Epithelial cell of prostate (primary cell): Measurements from ENCODE around the gene ZNRF3.
"Not testable (repeated sequence)": the region's sequence is repeated elsewhere in the genome, so short reads cannot be mapped to it uniquely, and the experiment has no call there.

Source experiments
- DNase-seq: peaks from one replicate; pipeline ENCODE4 v3.0.0-alpha.2; 2011; ENCODE audit warnings: low read depth, low spot score
- H3K27ac ChIP-seq: fragments of 450-650 bp; 2 replicates; pipeline ENCODE4 v1.5.1; 2017; ENCODE audit warnings: mild to moderate bottlenecking

ZNRF3 gene

GRCh38 chr22:28905256-28905832, 22.0 kb downstream of the ZNRF3 start:
- H3K27ac ChIP-seq: no peak overlapping the region

GRCh38 chr22:28906312-28906711, 22.9 kb downstream of the ZNRF3 start:
- no peak overlapping the region for H3K27ac ChIP-seq
- DNase-seq: no peak

More at GRCh38 chr22:28905256-28905832, 22.0 kb downstream of the ZNRF3 start:
- DNase-seq: no peak

GRCh38 chr22:28907311-28908008, 24.1 kb downstream of the ZNRF3 start:
- DNase-seq: no peak
- H3K27ac ChIP-seq: no peak overlapping the region

- not testable (repeated sequence) for H3K27ac ChIP-seq, DNase-seq
These were observed 25.4 kb downstream of the ZNRF3 start for GRCh38 chr22:28908810-28909209.

- no peak for DNase-seq
- no peak overlapping the region for H3K27ac ChIP-seq
These were observed 26.0 kb downstream of the ZNRF3 start for GRCh38 chr22:28909375-28909774.

- DNase-seq: no peak
- H3K27ac ChIP-seq: no peak overlapping the region
These were observed 27.4 kb downstream of the ZNRF3 start for GRCh38 chr22:28910569-28911303.

GRCh38 chr22:28911304-28911690, 27.9 kb downstream of the ZNRF3 start:
- DNase-seq: no peak

GRCh38 chr22:28911777-28912669, 28.7 kb downstream of the ZNRF3 start:
- DNase-seq: no peak

More at GRCh38 chr22:28911304-28911690, 27.9 kb downstream of the ZNRF3 start:
- H3K27ac ChIP-seq: no peak overlapping the region

GRCh38 chr22:28914201-28914600, 30.8 kb downstream of the ZNRF3 start:
- no peak for DNase-seq
- H3K27ac ChIP-seq: no peak overlapping the region

More at GRCh38 chr22:28911777-28912669, 28.7 kb downstream of the ZNRF3 start:
- no peak overlapping the region for H3K27ac ChIP-seq

GRCh38 chr22:28915969-28916368, 32.6 kb downstream of the ZNRF3 start:
- H3K27ac ChIP-seq: no peak overlapping the region
- DNase-seq: no peak

GRCh38 chr22:28917747-28918549, 34.6 kb downstream of the ZNRF3 start:
- no peak overlapping the region for H3K27ac ChIP-seq
- DNase-seq: no peak

- H3K27ac ChIP-seq: no peak overlapping the region
These were observed 35.3 kb downstream of the ZNRF3 start for GRCh38 chr22:28918550-28919271.

GRCh38 chr22:28920757-28921584, 37.6 kb downstream of the ZNRF3 start:
- DNase-seq: no peak
- H3K27ac ChIP-seq: no peak overlapping the region

More at GRCh38 chr22:28918550-28919271, 35.3 kb downstream of the ZNRF3 start:
- no peak for DNase-seq

- DNase-seq: no peak
- no peak overlapping the region for H3K27ac ChIP-seq
These were observed 38.2 kb downstream of the ZNRF3 start for GRCh38 chr22:28921585-28921879.

GRCh38 chr22:28922540-28923244, 39.3 kb downstream of the ZNRF3 start:
- H3K27ac ChIP-seq: no peak overlapping the region
- DNase-seq: no peak

GRCh38 chr22:28923826-28924732, 40.7 kb downstream of the ZNRF3 start:
- no peak for DNase-seq
- no peak overlapping the region for H3K27ac ChIP-seq

GRCh38 chr22:28925916-28926315, 42.5 kb downstream of the ZNRF3 start:
- no peak overlapping the region for H3K27ac ChIP-seq
- no peak for DNase-seq
